Measurements from ENCODE around the gene ANKIB1.
"Not testable (repeated sequence)": the region's sequence is repeated elsewhere in the genome, so short reads cannot be mapped to it uniquely, and the experiment has no call there.

GRCh38 chr7:92254800-92255199 lies 9.0 kb downstream of the ANKIB1 start:
- TF ChIP-seq, protein P1, sequence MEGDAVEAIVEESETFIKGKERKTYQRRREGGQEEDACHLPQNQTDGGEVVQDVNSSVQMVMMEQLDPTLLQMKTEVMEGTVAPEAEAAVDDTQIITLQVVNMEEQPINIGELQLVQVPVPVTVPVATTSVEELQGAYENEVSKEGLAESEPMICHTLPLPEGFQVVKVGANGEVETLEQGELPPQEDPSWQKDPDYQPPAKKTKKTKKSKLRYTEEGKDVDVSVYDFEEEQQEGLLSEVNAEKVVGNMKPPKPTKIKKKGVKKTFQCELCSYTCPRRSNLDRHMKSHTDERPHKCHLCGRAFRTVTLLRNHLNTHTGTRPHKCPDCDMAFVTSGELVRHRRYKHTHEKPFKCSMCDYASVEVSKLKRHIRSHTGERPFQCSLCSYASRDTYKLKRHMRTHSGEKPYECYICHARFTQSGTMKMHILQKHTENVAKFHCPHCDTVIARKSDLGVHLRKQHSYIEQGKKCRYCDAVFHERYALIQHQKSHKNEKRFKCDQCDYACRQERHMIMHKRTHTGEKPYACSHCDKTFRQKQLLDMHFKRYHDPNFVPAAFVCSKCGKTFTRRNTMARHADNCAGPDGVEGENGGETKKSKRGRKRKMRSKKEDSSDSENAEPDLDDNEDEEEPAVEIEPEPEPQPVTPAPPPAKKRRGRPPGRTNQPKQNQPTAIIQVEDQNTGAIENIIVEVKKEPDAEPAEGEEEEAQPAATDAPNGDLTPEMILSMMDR (IDR thresholded peaks at IDR 0.05 in 4 of 5, conservative IDR thresholded peaks at IDR 0.05 in 1 of 5) = not testable (repeated sequence)
- not testable (repeated sequence) for TF ChIP-seq POLR2A (IDR thresholded peaks at IDR 0.05)
